ENCODE results near the gene TNFAIP8. TPM values are rescaled to one million over a fixed set of nuclear protein-coding genes. Genes with fewer than 3 reads are reported as not detected.

The TNFAIP8 gene
- total and polyA plus RNA-seq, 9 of the 15 experiments (the other 6 are each of a cell fraction or from before 2014, with no cell fraction given): 29.9 to 52.2 (median 44.8) TPM

- TF ChIP-seq, protein P1, sequence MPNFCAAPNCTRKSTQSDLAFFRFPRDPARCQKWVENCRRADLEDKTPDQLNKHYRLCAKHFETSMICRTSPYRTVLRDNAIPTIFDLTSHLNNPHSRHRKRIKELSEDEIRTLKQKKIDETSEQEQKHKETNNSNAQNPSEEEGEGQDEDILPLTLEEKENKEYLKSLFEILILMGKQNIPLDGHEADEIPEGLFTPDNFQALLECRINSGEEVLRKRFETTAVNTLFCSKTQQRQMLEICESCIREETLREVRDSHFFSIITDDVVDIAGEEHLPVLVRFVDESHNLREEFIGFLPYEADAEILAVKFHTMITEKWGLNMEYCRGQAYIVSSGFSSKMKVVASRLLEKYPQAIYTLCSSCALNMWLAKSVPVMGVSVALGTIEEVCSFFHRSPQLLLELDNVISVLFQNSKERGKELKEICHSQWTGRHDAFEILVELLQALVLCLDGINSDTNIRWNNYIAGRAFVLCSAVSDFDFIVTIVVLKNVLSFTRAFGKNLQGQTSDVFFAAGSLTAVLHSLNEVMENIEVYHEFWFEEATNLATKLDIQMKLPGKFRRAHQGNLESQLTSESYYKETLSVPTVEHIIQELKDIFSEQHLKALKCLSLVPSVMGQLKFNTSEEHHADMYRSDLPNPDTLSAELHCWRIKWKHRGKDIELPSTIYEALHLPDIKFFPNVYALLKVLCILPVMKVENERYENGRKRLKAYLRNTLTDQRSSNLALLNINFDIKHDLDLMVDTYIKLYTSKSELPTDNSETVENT (CRISPR knock-in tag; IDR thresholded peaks at IDR 0.05): no peak
- peak; percentile 52; the same call in 1 of the 2 replicates for TF ChIP-seq EP300 (IDR thresholded peaks at IDR 0.05; ENCODE audit: low read length)
Observed at GRCh38 chr5:119342406-119342805, 13.4 kb upstream of the TNFAIP8 start (continued).

- DNase-seq (ENCODE audit: extremely low read depth in 1 of 4, low spot score in 3 of 4) (no peak), ATAC-seq (no peak), FAIRE-seq (no peak)
- no peak overlapping the region for H3K27ac ChIP-seq (ENCODE audit: extremely low read depth, low read depth, low read length)
- H3K9me1 ChIP-seq (ENCODE audit: control insufficient read depth, insufficient read depth, low read length): no peaks in the 10 kb centered on the region
- H3K9ac ChIP-seq (ENCODE audit: insufficient read depth in 1 of 2, low read depth in 2 of 2, low read length in 2 of 2): no peak overlapping the region
- peaks cover 17 to 50% of the 10 kb centered on the region in 2 experiments for H3K4me1 ChIP-seq (replicated peaks in 1 of 2; ENCODE audit: control insufficient read depth in 2 of 2, insufficient read depth in 2 of 2, low read length in 2 of 2)
- CTCF ChIA-PET (ENCODE audit: low intra/inter-chr PET ratio): no interaction called here
- no peak overlapping the region for H3K4me2 ChIP-seq (ENCODE audit: insufficient read depth, low read length)
- H4K20me1 ChIP-seq (replicated peaks; ENCODE audit: control insufficient read depth, insufficient read depth, low read length): no peaks in the 10 kb centered on the region
- no TSS peak for BruUV-seq (replicated peaks)
- no peak overlapping the region for H2AFZ ChIP-seq (ENCODE audit: low read depth, low read length)
- intact Hi-C loops (cut with micrococcal nuclease) (no loop called here), in situ Hi-C loops (cut with MboI) (no loop called here)
- H3K79me2 ChIP-seq (ENCODE audit: control insufficient read depth, insufficient read depth, low read length): peaks cover 64% of the 10 kb centered on the region
- WGBS (ENCODE audit: insufficient coverage, low coverage, missing lambda C conversion rate): 90% methylated on average over 6 of the region's 6 CpGs
- no peak overlapping the region for H3K4me3 ChIP-seq
- POLR2A ChIA-PET: interaction anchor here (0.6 to 1.9 kb wide), 4 partner anchors 15 to 37 kb away, joined by 3 to 6 read pairs (median 4); no protein-coding TSS in a partner anchor
- no peaks in the 10 kb centered on the region for H3K9me3 ChIP-seq (replicated peaks; ENCODE audit: control insufficient read depth, insufficient read depth, low read depth, low read length)
- no peaks in the 10 kb centered on the region for H3K27me3 ChIP-seq (ENCODE audit: control insufficient read depth in 2 of 2, insufficient read depth in 2 of 2, low read length in 2 of 2)
- H3K36me3 ChIP-seq (ENCODE audit: control insufficient read depth, insufficient read depth, low read length): no peaks in the 10 kb centered on the region; the same call in 1 of the 3 replicates
- no peak for TF ChIP-seq POLR3A (IDR thresholded peaks at IDR 0.05; ENCODE audit: borderline replicate concordance, extremely low read depth, insufficient read depth, insufficient read length)
- TF ChIP-seq HOXB6 (CRISPR knock-in tag; IDR thresholded peaks at IDR 0.05; ENCODE audit: borderline replicate concordance): no peak
- TF ChIP-seq JUN (IDR thresholded peaks at IDR 0.05; ENCODE audit: borderline replicate concordance, low read depth, low read length): no peak
- no peak for TF ChIP-seq JUN (CRISPR knock-in tag; IDR thresholded peaks at IDR 0.05; ENCODE audit: borderline replicate concordance)
- no peak for TF ChIP-seq ZNF764 (CRISPR knock-in tag; IDR thresholded peaks at IDR 0.05; ENCODE audit: low read depth)
- no peak for TF ChIP-seq RBM15 (IDR thresholded peaks at IDR 0.05; ENCODE audit: insufficient read depth, low read length)
- TF ChIP-seq TAF7 (tag; IDR thresholded peaks at IDR 0.05): no peak
- TF ChIP-seq, protein P2, sequence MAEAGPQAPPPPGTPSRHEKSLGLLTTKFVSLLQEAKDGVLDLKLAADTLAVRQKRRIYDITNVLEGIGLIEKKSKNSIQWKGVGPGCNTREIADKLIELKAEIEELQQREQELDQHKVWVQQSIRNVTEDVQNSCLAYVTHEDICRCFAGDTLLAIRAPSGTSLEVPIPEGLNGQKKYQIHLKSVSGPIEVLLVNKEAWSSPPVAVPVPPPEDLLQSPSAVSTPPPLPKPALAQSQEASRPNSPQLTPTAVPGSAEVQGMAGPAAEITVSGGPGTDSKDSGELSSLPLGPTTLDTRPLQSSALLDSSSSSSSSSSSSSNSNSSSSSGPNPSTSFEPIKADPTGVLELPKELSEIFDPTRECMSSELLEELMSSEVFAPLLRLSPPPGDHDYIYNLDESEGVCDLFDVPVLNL (CRISPR knock-in tag; IDR thresholded peaks at IDR 0.05; ENCODE audit: low read depth): no peak
- no peak for TF ChIP-seq FOXA3 (CRISPR knock-in tag; conservative IDR thresholded peaks at IDR 0.05 in 1 of 2, IDR thresholded peaks at IDR 0.05 in 1 of 2)
- no peak for TF ChIP-seq SMARCE1 (IDR thresholded peaks at IDR 0.05)
- TF ChIP-seq DEAF1 (CRISPR knock-in tag; IDR thresholded peaks at IDR 0.05): no peak
- TF ChIP-seq HDAC8 (tag; IDR thresholded peaks at IDR 0.05): no peak
Observed at GRCh38 chr5:119343052-119343451, 12.8 kb upstream of the TNFAIP8 start.
